Measurements from ENCODE around the gene LCN6. TPM values are rescaled to one million over a fixed set of nuclear protein-coding genes. Genes with fewer than 3 reads are reported as not detected.
A peak's percentile ranks its signal among the peaks of the same experiment; 100 is the strongest.

LCN6 gene
- total and polyA plus RNA-seq, 9 of the 15 experiments (the other 6 are each of a cell fraction or from before 2014, with no cell fraction given): 0.10 to 0.45 (median 0.37) TPM; not detected in 5

DNA sequence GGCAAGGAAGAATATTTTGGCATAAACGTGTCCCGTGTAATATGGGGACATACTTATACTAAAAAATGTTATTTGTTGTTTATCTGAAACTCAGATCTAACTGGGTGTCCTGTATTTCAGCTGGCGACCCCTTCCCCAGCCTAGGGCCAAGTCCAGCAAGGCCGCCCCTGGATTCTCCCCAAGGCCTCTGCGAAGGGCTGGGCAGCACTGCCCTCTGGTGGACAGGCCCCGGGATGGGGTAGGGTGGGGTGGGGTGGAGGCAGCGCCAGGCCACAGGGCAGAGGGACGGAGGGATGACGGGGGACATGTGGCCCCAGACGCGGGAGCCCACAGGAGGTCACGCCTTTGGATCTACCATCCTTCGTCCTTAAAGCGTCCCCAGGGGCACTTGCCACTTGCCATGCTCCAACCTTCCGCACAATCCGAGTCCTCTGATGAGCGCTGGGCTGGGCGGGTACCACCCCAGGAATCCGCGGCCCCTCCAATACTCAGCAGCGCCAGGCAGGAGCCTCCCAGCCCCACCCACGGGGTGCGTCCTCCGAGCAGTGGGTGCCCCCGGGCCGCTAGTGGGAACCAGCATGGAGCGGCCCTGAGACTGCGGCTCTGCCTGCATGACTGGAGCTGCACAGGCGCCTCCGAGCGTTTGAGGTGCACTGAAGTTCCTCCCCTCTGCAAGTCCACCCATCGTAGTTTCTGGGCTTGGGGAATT is 54.0 kb downstream of the LCN6 start (continued):
- TF ChIP-seq, protein P1, sequence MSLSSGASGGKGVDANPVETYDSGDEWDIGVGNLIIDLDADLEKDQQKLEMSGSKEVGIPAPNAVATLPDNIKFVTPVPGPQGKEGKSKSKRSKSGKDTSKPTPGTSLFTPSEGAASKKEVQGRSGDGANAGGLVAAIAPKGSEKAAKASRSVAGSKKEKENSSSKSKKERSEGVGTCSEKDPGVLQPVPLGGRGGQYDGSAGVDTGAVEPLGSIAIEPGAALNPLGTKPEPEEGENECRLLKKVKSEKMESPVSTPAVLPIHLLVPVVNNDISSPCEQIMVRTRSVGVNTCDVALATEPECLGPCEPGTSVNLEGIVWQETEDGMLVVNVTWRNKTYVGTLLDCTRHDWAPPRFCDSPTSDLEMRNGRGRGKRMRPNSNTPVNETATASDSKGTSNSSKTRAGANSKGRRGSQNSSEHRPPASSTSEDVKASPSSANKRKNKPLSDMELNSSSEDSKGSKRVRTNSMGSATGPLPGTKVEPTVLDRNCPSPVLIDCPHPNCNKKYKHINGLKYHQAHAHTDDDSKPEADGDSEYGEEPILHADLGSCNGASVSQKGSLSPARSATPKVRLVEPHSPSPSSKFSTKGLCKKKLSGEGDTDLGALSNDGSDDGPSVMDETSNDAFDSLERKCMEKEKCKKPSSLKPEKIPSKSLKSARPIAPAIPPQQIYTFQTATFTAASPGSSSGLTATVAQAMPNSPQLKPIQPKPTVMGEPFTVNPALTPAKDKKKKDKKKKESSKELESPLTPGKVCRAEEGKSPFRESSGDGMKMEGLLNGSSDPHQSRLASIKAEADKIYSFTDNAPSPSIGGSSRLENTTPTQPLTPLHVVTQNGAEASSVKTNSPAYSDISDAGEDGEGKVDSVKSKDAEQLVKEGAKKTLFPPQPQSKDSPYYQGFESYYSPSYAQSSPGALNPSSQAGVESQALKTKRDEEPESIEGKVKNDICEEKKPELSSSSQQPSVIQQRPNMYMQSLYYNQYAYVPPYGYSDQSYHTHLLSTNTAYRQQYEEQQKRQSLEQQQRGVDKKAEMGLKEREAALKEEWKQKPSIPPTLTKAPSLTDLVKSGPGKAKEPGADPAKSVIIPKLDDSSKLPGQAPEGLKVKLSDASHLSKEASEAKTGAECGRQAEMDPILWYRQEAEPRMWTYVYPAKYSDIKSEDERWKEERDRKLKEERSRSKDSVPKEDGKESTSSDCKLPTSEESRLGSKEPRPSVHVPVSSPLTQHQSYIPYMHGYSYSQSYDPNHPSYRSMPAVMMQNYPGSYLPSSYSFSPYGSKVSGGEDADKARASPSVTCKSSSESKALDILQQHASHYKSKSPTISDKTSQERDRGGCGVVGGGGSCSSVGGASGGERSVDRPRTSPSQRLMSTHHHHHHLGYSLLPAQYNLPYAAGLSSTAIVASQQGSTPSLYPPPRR (CRISPR knock-in tag; IDR thresholded peaks at IDR 0.05; ENCODE audit: borderline replicate concordance): no peak
- TF ChIP-seq, protein P2, sequence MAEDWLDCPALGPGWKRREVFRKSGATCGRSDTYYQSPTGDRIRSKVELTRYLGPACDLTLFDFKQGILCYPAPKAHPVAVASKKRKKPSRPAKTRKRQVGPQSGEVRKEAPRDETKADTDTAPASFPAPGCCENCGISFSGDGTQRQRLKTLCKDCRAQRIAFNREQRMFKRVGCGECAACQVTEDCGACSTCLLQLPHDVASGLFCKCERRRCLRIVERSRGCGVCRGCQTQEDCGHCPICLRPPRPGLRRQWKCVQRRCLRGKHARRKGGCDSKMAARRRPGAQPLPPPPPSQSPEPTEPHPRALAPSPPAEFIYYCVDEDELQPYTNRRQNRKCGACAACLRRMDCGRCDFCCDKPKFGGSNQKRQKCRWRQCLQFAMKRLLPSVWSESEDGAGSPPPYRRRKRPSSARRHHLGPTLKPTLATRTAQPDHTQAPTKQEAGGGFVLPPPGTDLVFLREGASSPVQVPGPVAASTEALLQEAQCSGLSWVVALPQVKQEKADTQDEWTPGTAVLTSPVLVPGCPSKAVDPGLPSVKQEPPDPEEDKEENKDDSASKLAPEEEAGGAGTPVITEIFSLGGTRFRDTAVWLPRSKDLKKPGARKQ (CRISPR knock-in tag; IDR thresholded peaks at IDR 0.05): no peak
- TF ChIP-seq LCOR (CRISPR knock-in tag; IDR thresholded peaks at IDR 0.05) (0 out of 2 replicates have a peak, but pooled peaks have one; percentile 61), MIER1 (IDR thresholded peaks at IDR 0.05; ENCODE audit: low read depth) (no peak), MEF2D (tag; conservative IDR thresholded peaks at IDR 0.05; ENCODE audit: low read depth) (no peak), NFE2 (IDR thresholded peaks at IDR 0.05; ENCODE audit: low read depth) (no peak), NR2C2 (CRISPR knock-in tag; IDR thresholded peaks at IDR 0.05) (no peak), NR2C2 (tag; IDR thresholded peaks at IDR 0.05) (no peak), FOXP1 (CRISPR knock-in tag; IDR thresholded peaks at IDR 0.05) (no peak), FOXJ3 (CRISPR knock-in tag; IDR thresholded peaks at IDR 0.05) (no peak), TCFL5 (CRISPR knock-in tag; conservative IDR thresholded peaks at IDR 0.05) (no peak), CSDE1 (IDR thresholded peaks at IDR 0.05) (no peak), ATF1 (CRISPR knock-in tag; IDR thresholded peaks at IDR 0.05) (no peak), ATF1 (tag; IDR thresholded peaks at IDR 0.05) (no peak), CCNT2 (IDR thresholded peaks at IDR 0.05; ENCODE audit: borderline replicate concordance, extremely low read depth, insufficient read length, low read depth, low read length) (no peak), ADNP (tag; IDR thresholded peaks at IDR 0.05) (no peak), ZNF212 (CRISPR knock-in tag; IDR thresholded peaks at IDR 0.05) (no peak), POLR2G (IDR thresholded peaks at IDR 0.05; ENCODE audit: low read depth, low read length) (no peak), MCM5 (IDR thresholded peaks at IDR 0.05; ENCODE audit: low read depth) (no peak), SAP30 (IDR thresholded peaks at IDR 0.05; ENCODE audit: borderline replicate concordance, insufficient read depth, low read depth, low read length, poor library complexity, severe bottlenecking) (no peak)

Measured in K562 (cell line).